ENCODE measurements around the gene SAMD13.

Gene SAMD13

GRCh38 chr1:84345220-84345619 is 43.7 kb downstream of the SAMD13 start:
- no peak for DNase-seq (ENCODE audit: low read depth)

GRCh38 chr1:84347271-84347931 is 45.9 kb downstream of the SAMD13 start:
- peak; percentile 64 for DNase-seq (ENCODE audit: low read depth)

- no peak for DNase-seq (ENCODE audit: low read depth)
Observed at GRCh38 chr1:84347932-84348555, 46.5 kb downstream of the SAMD13 start.

- DNase-seq (ENCODE audit: low read depth) = no peak
Observed at GRCh38 chr1:84348759-84349158, 47.3 kb downstream of the SAMD13 start.

- no peak for DNase-seq (ENCODE audit: low read depth)
Observed at GRCh38 chr1:84350104-84350503, 48.6 kb downstream of the SAMD13 start.

GRCh38 chr1:84350550-84350949 is 49.0 kb downstream of the SAMD13 start:
- no peak for DNase-seq (ENCODE audit: low read depth)

GRCh38 chr1:84352298-84353106 is 51.0 kb downstream of the SAMD13 start:
- DNase-seq (ENCODE audit: low read depth) = no peak

- peak; percentile 85 for DNase-seq (ENCODE audit: low read depth)
Observed at GRCh38 chr1:84353695-84354094, 52.2 kb downstream of the SAMD13 start.

GRCh38 chr1:84355556-84355955 is 54.0 kb downstream of the SAMD13 start:
- DNase-seq (ENCODE audit: low read depth) = no peak

GRCh38 chr1:84356881-84357280 is 55.4 kb downstream of the SAMD13 start:
- DNase-seq (ENCODE audit: low read depth) = no peak

GRCh38 chr1:84358695-84359094 is 57.2 kb downstream of the SAMD13 start:
- DNase-seq (ENCODE audit: low read depth) = no peak

GRCh38 chr1:84360316-84360715 is 58.8 kb downstream of the SAMD13 start:
- DNase-seq (ENCODE audit: low read depth) = no peak

GRCh38 chr1:84361796-84362195 is 60.3 kb downstream of the SAMD13 start:
- no peak for DNase-seq (ENCODE audit: low read depth)

- no peak for DNase-seq (ENCODE audit: low read depth)
Observed at GRCh38 chr1:84363019-84363418, 61.5 kb downstream of the SAMD13 start.

GRCh38 chr1:84363622-84364021 is 62.1 kb downstream of the SAMD13 start:
- no peak for DNase-seq (ENCODE audit: low read depth)

- peak; percentile 99 for DNase-seq (ENCODE audit: low read depth)
Observed at GRCh38 chr1:84365225-84366221, 64.0 kb downstream of the SAMD13 start.

GRCh38 chr1:84366786-84367185 is 65.3 kb downstream of the SAMD13 start:
- peak; percentile 82 for DNase-seq (ENCODE audit: low read depth)

GRCh38 chr1:84367219-84367618 is 65.7 kb downstream of the SAMD13 start:
- DNase-seq (ENCODE audit: low read depth) = no peak

GRCh38 chr1:84368441-84368840 is 66.9 kb downstream of the SAMD13 start:
- no peak for DNase-seq (ENCODE audit: low read depth)

- DNase-seq (ENCODE audit: low read depth) = no peak
Observed at GRCh38 chr1:84370266-84370665, 68.8 kb downstream of the SAMD13 start.

GRCh38 chr1:84370831-84371394 is 69.4 kb downstream of the SAMD13 start:
- peak; percentile 91 for DNase-seq (ENCODE audit: low read depth)

Measured in EH (cell line).